GM19240 (cell line): Measurements from ENCODE around the gene SNN.

ENCODE experiments used
- DNase-seq: peaks from one replicate; pipeline ENCODE4 v3.0.0; 2011; ENCODE audit warnings: low spot score; ENCODE audit not compliant: insufficient read length

SNN gene

DNA sequence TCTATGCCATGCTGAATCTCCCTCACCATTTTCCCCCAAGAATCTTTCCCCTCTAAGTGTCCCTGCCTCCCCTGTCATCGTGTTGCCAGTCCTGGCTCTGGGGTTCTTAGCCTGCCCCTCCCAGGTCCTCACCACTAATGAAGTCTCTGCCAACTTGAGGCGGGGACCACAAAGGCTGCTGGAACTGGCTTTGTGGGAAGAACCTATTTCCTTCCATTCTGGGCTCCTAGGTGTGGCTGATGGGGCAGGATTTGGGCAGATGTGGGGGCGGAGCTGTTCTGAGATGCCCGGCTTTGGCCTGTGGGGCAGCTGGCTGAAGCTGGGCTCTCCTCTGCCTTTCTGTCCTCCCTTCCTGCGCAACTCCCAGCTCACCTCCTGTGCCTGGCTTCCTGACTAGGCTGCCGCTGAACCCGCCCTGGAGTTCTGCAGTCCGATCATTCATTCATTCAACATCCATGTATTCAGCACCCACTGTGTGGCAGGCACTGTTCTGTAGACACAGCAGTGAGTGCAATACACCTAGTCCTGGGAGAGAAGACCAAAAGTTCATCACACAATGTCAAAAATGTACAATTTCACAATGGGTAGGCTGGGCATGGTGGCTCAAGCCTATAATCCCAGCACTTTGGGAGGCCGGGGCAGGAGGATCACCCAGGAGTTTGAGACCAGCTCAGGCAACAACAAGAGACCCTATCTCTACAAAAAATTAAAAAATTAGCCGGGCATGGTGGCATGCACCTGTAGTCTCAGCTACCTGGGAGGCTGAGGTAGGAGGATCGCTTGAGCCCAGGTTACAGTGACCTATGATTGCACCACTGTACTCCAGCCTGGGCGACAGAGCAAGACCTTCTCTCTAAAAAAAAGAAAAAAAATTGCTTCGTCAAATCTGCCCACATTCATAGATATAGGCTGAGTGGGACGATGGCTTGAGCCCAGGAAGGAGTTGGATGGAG lies 1.9 kb upstream of the SNN start:
- DNase-seq = no peak

DNA sequence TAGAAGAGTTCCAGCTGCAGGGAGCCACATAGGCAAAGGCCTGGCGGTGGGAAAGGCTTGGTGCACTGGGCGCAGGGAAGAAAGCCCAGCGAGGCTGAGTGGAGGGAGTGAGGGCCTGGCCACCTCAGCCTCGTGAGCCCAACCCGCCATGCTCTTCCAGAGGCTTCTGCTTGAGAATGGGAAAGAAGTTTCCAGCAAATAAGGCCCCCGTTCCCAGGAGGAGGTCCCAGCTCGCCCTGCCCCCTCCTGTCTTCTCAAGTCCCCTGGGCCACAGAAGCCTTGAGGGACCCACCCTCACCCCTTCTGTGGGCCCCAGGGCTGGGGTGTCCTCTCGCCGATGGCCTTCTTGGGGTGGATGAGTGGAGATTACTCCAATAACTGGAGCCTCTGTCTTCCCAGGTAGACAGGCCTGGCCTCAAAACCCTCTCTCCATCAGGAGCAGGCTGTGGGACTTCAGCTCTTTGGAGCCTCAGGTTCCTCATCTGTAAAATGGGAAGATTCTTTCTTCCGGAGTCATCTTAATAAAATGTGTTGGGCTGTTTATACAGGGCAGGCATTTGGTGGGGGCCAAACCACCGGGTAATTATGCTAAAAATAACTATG lies 933 bp upstream of the SNN start:
- DNase-seq = no peak

DNA sequence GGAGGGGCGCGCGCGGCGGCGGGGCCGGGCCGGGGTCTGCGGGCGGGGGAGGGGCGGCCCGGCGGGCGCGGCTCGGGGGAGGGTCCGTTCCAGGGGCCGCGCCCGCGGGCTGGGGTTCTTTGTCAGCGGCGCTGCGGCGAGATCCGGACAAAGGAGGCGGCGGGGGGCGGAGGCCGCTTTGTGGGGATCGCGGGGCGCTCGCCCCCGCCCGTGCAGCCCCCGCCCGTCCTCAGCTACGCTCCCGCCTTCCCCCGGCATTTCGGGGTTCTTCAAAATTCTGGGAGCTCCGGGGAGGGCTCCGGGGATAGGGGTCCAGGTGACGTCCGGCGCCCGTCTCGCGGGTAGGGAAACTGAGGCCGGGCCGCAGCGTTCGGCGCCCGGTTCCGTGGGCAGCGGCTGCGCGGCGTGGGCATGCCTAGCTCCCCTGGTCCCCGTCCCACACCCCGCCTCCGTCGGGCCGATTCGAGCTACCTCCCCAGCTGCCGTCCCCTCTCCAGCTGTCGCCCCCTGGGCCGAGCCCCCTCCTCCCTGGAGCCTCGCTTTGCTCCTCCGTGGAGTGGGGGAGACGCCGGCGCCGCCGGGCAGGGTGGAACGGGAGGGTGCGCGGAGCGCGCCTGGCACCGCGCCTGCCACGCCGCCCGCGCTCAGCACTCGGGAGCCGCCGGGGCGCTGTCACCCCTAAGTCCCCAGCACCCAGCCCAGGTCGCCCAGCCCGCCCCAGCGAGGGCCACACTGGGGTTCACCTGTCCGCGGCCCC lies 546 bp downstream of the SNN start:
- no peak for DNase-seq

DNA sequence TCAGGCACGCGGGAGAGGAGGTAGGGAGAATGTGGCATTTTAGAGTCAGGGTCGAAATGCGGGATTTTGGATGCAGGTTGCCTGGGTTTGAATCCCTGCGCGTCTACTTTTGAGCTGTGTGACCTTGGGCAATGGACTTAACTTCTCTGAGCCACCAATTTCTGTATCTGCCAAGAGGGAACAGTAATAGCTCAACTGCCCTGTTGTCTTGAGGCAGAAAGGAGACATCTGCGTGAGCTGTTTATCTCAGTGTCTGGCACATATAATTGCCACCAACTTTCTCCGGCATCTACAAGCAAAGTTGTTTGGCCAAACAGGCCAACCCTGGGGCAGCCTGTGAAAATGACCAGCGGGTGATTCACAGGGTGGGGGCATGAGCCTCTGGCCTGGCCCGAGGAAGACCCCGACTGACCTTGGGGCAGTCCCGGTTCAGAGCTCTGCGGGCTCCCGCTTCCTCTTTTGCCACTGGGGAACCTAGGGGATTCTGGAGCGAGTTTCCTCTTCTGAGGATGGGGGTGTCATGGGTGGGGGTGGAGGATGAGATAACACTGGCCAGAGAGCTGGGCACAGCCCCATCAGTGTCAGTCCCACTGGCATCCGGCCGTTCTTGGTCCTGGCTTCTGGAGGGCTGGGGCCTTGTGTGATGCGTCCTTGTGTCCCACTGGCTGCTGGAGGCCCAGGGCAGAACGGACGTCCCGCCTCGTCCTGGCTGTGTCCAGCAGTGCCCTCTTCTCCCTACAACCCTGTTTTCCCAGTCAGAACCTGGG lies 1.3 kb downstream of the SNN start:
- no peak for DNase-seq

DNA sequence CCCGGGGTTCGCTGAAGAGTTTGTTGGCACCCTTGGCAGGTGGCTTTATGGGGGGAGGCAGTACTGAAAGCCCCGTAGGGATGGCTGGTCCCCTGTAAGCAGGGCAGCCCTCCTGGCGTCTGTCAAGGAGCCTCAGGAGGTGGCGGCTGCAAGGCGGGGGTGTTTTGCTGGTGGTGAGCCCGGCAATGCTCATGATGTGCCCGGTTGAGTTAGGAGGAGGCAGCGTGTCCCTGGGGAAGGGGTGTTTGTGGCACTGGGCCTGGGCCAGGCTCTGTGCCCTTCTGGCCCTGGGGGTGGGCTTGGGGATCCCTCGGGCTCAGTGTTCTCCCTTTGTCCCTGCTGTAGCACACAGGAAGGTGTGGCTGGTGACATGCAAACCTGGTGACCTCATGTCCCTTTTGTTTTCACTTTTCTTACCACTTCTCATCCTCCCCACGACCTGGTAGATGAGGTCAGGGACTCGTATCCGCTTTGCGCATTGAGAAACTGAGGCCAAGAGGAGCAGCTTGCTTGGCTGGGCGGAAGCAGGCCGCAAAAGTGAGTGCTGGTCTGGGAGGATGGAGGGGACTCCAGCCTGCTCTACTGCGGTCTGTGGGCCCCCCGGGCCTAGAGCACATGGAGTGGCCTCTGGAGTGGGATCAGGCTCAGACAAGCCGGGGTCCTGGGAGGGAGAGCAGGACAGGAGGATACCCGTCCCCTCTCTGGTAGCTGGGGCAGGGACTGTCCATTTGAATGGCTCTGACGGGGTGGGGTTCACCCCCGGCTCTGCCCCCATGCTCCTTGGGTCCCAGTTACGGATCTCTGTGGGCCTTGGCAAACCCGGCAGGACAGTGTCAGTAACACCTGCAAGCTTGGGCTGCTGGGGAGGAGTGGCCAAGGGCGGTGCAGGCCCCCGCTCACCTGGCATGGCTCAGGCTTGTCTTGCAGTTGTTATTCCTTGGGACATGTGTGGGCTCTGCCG lies 2.2 kb downstream of the SNN start:
- DNase-seq = no peak

DNA sequence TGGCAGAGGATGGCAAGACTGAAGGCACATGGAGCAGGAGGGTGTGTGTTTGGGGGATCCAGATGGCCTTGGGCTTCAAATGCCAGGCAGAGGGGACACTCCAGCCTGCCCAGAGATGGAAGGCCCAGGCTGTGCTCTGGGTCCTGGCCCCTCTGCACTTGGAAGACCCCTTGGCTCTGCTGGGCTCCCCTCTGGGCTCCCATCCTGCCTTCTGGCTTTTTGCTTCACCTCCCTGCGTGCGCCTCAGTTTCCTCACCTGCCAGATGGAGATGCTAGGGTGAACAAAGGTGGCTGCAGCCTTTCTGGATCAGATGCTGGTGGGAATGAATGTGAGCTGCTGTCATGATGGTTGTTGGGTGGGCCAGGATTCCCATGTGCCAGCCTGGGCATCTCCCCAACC lies 3.0 kb downstream of the SNN start:
- DNase-seq = no peak

DNA sequence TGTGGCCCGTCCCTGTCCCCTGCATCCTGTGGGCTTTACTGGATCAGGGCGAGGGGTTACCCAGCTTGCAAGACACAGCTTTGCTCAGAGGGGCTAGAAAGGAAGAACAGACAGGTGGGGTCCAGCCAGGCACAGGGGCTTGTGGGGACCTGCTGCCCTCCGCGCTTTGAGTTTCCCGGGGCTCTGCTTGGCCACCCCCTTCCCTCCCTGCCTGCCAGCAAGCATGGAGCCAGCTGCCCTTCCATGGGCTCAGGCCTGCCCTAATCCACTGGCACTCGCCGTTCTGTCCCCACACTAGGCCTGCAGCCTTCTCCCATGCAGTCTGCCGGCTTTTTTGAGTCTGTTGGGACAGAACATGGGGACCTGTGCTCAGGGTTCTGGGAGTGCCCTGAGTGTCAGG lies 3.4 kb downstream of the SNN start:
- no peak for DNase-seq

DNA sequence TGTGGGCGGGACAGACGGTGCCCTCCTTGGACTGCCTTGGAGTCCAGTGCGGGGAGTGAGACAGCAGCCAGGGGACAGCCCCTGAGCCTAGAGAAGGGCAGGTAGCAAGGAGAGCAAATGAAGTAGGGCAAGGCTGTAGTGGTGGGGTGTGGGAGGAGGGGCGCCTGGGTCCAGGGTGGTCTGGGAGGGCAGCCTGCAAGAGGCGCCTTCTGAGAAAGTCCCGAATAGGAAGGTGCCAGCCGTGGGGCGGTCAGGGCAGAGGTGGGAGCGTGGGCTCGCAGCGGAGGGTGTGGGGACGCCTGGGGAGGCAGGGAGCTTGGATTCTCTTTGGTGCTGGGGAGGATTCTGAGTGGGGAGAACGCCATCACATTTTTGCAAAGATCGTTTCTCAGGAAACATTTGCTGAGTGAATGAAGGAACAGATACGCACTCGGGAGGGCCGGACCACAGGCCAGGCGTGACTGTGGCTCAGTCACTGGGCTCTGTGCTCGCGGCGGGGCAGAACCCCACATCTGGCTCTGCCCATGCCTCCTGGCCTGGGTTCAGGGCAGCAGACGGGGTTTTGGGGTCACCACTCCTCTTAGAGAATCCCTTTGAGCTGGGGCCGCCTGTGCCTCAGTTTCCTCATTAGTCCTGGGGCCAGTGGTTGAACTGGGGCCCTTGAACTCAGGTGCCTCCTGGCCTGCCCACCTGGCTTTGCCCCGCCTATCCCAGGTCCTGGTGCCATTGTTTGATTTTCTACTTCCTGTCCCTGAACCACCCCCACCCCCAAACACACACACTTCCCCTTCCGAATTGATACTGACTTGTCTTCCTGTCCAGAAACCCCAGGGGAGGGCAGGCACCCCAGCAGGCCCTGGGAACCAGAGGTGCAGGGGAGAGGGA lies 4.2 kb downstream of the SNN start:
- no peak for DNase-seq

DNA sequence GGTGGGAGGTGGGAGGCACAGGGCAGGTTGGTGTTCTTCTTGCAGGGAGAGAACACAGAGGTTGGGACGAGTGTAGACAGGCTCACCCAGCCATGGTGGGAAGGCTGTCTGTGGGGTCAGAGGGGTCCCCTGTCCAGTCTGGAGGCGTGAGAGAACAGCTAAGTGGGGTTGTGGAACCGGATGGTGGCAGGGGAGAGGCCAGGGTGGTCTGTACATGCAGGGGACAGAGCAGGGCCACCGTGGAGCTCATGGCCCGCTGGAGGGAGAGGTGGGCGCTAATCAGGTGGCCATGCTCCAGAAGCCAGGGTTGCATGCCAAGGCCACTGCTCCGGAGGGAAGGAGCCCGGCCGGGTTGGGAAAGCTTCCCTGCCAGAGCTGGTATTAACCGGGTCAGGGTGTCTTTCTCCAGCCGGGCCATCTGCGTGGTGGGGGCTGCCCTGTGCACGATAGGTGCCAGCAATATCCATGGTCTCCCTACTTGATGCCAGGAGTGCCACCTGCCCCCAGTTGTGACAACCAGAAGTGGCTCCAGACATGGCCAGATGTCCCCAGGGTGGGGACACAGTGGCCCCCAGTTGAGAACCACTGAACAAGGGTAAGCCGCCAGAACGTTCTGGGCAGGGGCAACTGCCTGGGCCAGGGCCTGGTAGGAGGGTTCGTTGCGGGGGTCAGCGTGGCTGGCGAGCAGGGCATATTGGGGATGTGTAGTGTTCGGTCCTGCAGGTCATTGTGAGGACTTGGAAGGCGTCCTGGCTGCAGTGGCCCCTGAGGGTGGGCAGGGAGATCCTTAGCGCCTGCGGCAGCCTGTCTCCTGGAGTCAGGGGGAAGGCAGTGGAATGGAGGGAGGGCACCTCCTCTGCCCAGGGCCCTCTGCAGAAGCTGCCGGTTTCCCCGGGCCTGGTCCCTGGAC lies 5.1 kb downstream of the SNN start:
- DNase-seq = no peak

DNA sequence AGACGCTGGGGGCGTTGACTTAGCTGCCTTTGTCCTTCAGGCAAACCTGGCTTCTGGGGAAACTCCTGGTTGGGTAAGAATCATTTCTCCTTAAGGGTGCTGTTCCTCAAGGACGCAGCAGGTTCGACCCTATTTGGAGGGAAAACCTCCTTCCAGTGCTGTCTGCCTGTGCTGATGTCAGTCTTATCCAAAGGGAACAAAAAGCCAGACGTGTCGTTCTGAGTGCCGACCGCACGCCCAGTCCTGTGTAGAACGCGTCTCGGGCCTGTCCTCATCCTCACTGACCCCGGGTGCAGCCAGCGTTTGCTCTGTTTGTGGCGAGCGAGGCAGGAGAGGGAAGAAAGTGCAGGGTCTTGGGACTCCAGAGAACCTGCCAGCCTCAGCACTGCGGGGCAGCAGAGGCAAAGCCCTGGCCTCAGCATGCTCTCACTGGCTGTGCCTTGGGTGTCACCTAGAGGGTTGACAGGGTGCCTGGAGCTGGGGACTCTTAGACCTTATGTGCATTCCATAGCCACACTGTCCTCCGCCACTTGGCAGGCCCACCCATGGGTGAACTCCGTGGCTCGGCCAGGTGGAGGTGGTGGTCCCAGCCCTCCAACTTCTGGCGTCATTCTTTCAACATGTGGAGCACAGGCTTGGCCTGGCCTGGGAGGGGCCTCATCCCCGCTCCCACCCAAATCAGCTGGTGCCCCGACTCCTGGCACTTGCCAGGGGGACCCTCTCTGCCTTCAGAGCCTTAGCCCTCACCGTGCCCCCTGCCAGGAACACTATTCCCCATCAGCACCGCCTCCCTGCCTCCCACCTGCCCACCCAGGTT lies 6.0 kb downstream of the SNN start:
- DNase-seq = no peak

DNA sequence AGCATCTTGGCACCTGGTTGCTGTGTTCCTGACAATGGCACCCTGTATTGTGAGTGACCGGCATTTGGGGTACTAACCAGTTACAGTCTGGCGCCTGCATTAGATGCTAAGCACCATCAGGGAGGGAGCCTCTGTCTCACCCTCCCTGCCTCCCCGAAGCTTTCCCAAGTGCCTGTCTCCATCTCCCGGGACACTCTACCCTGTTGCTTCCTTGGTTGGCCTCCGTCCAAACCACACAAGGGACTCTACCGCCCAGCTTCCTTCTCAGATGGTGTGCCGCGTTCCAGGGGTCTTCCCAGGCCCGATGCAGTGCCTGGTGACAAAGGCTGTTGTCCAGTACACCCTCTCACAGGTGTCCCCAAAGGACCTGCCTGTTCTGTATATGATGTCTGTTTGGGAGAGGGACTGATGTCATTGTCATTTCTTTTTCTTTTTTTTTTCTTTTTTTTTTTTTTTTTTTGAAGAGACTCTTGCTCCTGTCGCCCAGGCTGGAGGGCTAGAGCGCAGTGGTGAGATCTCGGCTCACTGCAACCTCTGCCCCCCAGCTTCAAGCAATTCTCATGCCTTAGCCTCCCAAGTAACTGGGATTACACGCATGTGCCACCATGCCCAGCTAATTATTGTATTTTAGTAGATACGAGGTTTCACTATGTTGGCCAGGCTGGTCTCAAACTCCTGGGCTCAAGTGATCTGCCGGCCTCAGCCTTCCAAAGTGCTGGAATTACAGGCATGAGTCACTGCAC lies 6.7 kb downstream of the SNN start:
- no peak for DNase-seq

DNA sequence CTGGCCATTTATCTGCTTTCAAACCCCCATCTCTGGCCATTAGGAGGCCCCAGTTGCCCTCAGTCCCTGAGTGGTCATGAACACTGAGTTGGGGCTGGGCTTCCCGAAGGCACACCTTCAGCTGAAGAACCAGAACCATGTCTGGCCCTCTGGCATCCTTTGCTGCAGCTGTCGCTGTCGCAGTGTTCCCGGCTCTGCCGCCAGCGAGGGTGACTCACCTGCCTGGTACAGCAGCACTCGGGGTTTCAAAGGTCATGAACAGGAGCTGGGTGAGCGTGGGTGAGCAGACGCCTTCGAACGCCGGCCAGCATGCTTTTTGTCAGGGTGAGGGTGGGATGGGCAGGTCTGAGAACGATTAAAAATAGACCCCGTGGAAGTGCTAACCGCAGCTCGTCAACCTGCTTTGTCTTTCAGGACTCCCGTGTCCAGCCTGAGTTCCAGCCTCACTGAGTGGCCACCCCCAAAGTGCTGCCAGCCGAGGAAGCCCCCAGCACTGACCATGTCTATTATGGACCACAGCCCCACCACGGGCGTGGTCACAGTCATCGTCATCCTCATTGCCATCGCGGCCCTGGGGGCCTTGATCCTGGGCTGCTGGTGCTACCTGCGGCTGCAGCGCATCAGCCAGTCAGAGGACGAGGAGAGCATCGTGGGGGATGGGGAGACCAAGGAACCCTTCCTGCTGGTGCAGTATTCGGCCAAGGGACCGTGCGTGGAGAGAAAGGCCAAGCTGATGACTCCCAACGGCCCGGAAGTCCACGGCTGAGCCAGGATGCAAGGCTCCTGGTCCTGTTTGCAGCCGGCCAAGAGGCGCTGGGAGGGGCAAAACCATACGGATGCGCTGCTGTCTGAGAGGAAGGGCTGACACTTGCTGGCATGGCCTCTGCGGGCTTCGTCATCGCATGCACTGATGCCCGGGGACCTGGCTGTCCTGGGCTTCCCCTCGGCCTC lies 7.6 kb downstream of the SNN start:
- DNase-seq = no peak

DNA sequence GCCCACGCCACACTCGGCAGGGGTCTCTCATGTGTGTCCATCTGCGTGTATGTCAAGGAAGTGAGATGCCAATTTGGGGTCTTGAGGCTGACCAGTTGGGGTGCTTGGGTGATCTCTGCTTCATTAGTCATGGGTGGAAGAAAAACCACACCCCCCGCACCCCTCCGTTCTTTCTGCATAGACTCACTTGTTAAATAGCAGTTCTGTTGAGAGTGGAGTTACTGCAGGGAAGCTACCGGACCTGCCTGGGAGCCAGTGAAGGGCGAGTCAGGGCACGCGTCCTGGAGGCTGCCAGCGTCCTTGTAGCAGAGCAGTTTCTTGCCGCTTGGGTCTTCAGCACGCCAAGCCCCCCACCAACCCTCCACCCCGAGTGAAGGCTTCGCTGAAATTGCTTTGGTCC lies 8.5 kb downstream of the SNN start:
- no peak for DNase-seq

DNA sequence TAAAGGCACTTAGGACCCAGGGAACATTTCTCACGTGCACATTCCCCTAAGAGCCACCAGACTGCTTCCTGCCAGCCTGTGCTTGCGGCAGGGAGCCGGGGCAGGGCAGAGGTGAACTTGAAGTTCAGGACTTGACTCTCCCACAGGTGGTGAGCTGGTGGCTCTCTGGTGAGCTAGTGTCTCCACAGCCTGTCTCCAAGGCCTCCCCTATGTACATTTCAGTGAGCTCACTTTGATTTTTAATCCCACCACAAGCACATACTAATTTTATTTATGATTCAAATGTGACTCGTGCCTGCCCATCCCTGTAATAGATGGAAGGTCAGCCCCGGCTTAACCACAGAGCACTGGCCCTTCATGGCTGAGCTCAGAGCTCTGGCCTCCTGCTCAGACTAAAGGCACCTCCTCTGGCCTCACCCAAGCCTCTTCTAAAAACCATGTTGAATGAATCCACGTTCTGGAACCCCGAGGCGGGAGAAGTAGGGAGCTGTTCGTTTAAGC lies 9.2 kb downstream of the SNN start:
- no peak for DNase-seq
